ENCODE data around the gene ZNF821. TPM values are rescaled to one million over a fixed set of nuclear protein-coding genes. Genes with fewer than 3 reads are reported as not detected.
A peak's percentile ranks its signal among the peaks of the same experiment; 100 is the strongest.

ZNF821 gene
- total and polyA plus RNA-seq, 10 of the 15 experiments (the other 5 are each of a cell fraction or from before 2014, with no cell fraction given), result 0.82 to 9.9 (median 6.8) TPM

DNA sequence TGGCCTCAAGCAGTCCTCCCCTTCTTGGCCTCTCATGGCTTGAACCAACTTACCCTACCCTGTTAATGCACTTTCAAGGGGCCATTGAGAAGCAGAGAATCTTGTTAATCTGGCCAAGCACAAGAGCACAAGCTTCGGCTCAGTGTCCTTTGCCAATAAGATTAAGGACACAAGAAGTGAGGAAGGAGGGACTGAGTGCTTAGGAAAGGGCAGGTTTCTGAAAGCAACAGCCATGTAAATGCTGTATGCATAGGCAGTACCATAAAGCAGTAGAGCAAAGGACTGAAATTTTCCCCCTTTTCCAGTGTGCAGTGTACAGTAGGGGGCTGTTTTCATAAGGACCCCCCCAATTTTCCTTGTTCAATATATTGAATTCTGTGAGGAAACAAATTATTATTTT is 49.0 kb upstream of the ZNF821 start (continued):
- TF ChIP-seq BHLHE40 (IDR thresholded peaks at IDR 0.05; ENCODE audit: borderline replicate concordance in 1 of 2, low read depth in 2 of 2, low read length in 1 of 2) (no peak), PRDM15 (CRISPR knock-in tag; IDR thresholded peaks at IDR 0.05) (no peak), SUZ12 (IDR thresholded peaks at IDR 0.05; ENCODE audit: unreplicated experiment) (no peak), ZZZ3 (IDR thresholded peaks at IDR 0.05; ENCODE audit: control insufficient read depth, insufficient read length, low read depth) (no peak), ASH2L (IDR thresholded peaks at IDR 0.05; ENCODE audit: borderline replicate concordance, low read depth) (no peak)
- TF ChIP-seq, protein P1, sequence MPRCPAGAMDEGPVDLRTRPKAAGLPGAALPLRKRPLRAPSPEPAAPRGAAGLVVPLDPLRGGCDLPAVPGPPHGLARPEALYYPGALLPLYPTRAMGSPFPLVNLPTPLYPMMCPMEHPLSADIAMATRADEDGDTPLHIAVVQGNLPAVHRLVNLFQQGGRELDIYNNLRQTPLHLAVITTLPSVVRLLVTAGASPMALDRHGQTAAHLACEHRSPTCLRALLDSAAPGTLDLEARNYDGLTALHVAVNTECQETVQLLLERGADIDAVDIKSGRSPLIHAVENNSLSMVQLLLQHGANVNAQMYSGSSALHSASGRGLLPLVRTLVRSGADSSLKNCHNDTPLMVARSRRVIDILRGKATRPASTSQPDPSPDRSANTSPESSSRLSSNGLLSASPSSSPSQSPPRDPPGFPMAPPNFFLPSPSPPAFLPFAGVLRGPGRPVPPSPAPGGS (IDR thresholded peaks at IDR 0.05; ENCODE audit: borderline replicate concordance, insufficient read depth, low read depth, low read length, poor library complexity, severe bottlenecking), result no peak

DNA sequence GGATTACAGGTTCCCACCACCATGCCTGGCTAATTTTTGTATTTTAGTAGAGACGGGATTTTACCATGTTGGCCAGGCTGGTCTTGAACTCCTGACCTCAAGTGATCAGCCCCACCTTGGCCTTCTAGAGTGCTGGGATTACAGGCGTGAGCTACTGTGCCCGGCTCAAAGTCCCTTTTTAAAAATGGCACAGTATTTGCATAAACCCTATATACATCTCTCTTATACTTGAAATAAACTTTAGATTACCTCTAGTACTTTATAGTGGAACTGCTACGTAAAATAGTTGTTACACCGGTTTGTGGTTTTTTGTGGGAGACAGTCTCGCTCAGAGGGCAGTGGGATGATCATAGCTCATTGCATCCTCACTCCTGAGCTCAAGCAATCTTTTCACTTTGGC is 47.6 kb upstream of the ZNF821 start:
- RAD21 ChIA-PET (ENCODE audit: unreplicated experiment), result interaction anchor here (0.6 kb wide), 1 partner anchor 30 kb away, joined by 3 read pairs; no protein-coding TSS in a partner anchor
- Histone ChIP-seq H3K4me3 (no peak overlapping the region), H3K4me1 (ENCODE audit: control insufficient read depth, insufficient read depth, low read length) (no peaks in the 10 kb centered on the region), H3K27ac (ENCODE audit: control insufficient read depth, insufficient read depth) (no peak overlapping the region), H3K27me3 (replicated peaks in 1 of 2; ENCODE audit: control insufficient read depth in 2 of 2, insufficient read depth in 2 of 2, low read length in 1 of 2) (no peaks in the 10 kb centered on the region), H3K9me3 (replicated peaks; ENCODE audit: control insufficient read depth, insufficient read depth, low read length) (no peaks in the 10 kb centered on the region), H3K9ac (ENCODE audit: control insufficient read depth, insufficient read depth, low read length) (no peak overlapping the region), H4K20me1 (ENCODE audit: control insufficient read depth, insufficient read depth) (no peaks in the 10 kb centered on the region; the same call in 1 of the 2 replicates), H2AFZ (ENCODE audit: control insufficient read depth, low read depth, low read length) (no peak overlapping the region), H3K4me2 (ENCODE audit: control insufficient read depth, insufficient read depth) (no peak overlapping the region), H3K36me3 (ENCODE audit: control insufficient read depth in 2 of 2, insufficient read depth in 2 of 2, low read length in 1 of 2) (peaks cover 11 to 40% of the 10 kb centered on the region in 2 experiments), H3K79me2 (ENCODE audit: control insufficient read depth, insufficient read depth, low read length) (no peaks in the 10 kb centered on the region; the same call in 1 of the 2 replicates)
- in situ Hi-C loops (cut with MboI) (no loop called here), intact Hi-C loops (cut with micrococcal nuclease; ENCODE audit: unreplicated experiment) (no loop called here)
- no TSS peak for BruUV-seq (replicated peaks)
- POLR2A ChIA-PET, result no interaction called here
- SMC1A ChIA-PET (ENCODE audit: uncharacterized antibody, unreplicated experiment), result interaction anchor here (1.1 kb wide), 1 partner anchor 30 kb away, joined by 3 read pairs; no protein-coding TSS in a partner anchor
- TF ChIP-seq STAT1 (conservative IDR thresholded peaks at IDR 0.05) (no peak), SIN3A (IDR thresholded peaks at IDR 0.05; ENCODE audit: low read depth, low read length) (no peak), GATAD2B (conservative IDR thresholded peaks at IDR 0.05; ENCODE audit: low read depth) (no peak), NFIC (IDR thresholded peaks at IDR 0.05; ENCODE audit: low read depth, low read length) (no peak), RUNX3 (IDR thresholded peaks at IDR 0.05; ENCODE audit: low read length) (0 out of 2 replicates have a peak, but pooled peaks have one; percentile 31)
- TF ChIP-seq, protein P2, sequence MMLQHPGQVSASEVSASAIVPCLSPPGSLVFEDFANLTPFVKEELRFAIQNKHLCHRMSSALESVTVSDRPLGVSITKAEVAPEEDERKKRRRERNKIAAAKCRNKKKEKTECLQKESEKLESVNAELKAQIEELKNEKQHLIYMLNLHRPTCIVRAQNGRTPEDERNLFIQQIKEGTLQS (IDR thresholded peaks at IDR 0.05; ENCODE audit: borderline replicate concordance, extremely low read depth, low read depth, low read length), result no peak
- WGBS (ENCODE audit: insufficient coverage, insufficient replicate concordance, low lambda C conversion rate, missing lambda C conversion rate), result 81% methylated on average over 6 of the region's 6 CpGs
- FAIRE-seq (no peak), ATAC-seq (peak; percentile 15; the same call in 1 of the 3 replicates), DNase-seq (ENCODE audit: low read depth, low spot score) (no peak)
- CTCF ChIA-PET, result interaction anchor here (0.8 kb wide), 1 partner anchor 20 kb away, joined by 4 read pairs; no protein-coding TSS in a partner anchor

Measured in GM12878 (cell line).